ENCODE results near the gene FKBP7.

DNA sequence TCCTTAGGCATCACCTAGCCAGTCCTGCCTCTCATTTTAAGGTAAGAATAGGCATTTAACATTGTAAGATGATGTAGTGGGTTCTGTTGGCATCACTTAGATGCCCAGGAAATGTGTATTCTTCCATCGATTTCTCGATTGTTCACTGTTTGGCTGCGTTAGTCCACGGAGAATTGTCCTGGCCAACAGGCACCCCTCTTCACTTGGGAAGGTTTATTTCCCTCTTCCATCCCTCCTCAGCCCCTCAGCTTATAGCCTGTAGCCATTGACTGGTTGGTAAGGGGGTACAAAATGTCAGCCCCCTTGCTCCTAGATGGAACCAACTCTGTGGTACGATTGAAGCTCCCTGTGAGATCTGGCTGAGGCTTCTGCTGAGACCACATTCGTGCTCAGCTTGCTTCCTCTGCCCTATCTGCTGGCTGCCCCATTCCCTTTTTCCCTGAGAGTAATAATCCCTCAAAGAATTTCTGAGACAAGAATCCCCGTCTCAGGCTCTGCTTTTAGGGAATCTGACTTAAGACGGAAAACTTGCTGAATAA lies 45.3 kb upstream of the FKBP7 start:
- TF ChIP-seq, protein P1, sequence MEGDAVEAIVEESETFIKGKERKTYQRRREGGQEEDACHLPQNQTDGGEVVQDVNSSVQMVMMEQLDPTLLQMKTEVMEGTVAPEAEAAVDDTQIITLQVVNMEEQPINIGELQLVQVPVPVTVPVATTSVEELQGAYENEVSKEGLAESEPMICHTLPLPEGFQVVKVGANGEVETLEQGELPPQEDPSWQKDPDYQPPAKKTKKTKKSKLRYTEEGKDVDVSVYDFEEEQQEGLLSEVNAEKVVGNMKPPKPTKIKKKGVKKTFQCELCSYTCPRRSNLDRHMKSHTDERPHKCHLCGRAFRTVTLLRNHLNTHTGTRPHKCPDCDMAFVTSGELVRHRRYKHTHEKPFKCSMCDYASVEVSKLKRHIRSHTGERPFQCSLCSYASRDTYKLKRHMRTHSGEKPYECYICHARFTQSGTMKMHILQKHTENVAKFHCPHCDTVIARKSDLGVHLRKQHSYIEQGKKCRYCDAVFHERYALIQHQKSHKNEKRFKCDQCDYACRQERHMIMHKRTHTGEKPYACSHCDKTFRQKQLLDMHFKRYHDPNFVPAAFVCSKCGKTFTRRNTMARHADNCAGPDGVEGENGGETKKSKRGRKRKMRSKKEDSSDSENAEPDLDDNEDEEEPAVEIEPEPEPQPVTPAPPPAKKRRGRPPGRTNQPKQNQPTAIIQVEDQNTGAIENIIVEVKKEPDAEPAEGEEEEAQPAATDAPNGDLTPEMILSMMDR (IDR thresholded peaks at IDR 0.05) = no peak
- TF ChIP-seq POLR2A (IDR thresholded peaks at IDR 0.05) = no peak
